Omental fat pad (tissue), 4 donors: ENCODE measurements around the gene LHFPL6. TPM values are rescaled to one million over a fixed set of nuclear protein-coding genes. Genes with fewer than 3 reads are reported as not detected.
A peak's percentile ranks its signal among the peaks of the same experiment; 100 is the strongest.

Experiments used
- ATAC-seq: fragments of 150-250 bp; one replicate; pipeline ENCODE4 v1.9.1; 2016; ENCODE audit warnings: mild to moderate bottlenecking, moderate library complexity; ENCODE audit not compliant: low FRiP score
- DNase-seq: peaks from one replicate; pipeline ENCODE4 v3.0.0-alpha.2; 2019; ENCODE audit warnings: low spot score
- total RNA-seq, 4 donors: library from RNA; depleted of rRNA; stranded (reverse); fragments of >200 nt; gene quantifications; one replicate each; pipeline ENCODE4 v1.1.0, GENCODE V29; 2016
- TF ChIP-seq, protein P1 (sequence below), 3 donors: fragments of 450-650 bp; IDR thresholded peaks; one replicate each; pipeline ENCODE4 v1.5.1; 2016 to 2017; ENCODE audit warnings: antibody characterized with exemption in 3 of 3, mild to moderate bottlenecking in 3 of 3, moderate library complexity in 2 of 3

The LHFPL6 gene
- total RNA-seq, 4 donors from 2014 or later: 66.1 to 208 (median 109) TPM

DNA sequence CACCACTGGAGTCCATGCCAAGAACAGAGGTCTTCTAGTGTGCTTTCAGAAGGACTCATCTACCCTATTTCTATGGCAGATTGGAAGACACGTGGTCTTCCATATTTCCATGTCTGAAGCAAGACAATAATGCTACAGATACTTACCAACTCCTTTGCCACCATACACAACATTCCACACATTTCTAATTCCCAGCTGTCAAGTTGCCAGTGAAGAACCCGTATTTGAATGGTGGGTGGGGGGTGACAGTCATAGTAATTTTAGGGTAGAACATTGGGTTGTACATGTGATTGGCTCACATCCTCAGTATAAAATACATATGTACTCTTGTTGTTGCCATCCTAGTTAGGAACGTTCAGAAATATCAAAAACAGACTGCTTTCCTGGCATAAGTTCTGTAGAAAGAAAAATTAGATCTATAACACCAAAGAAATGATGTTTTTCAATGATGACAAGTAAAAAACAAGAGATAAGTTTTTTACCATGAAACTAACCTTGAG lies 69.3 kb downstream of the LHFPL6 start:
- TF ChIP-seq, protein P1, sequence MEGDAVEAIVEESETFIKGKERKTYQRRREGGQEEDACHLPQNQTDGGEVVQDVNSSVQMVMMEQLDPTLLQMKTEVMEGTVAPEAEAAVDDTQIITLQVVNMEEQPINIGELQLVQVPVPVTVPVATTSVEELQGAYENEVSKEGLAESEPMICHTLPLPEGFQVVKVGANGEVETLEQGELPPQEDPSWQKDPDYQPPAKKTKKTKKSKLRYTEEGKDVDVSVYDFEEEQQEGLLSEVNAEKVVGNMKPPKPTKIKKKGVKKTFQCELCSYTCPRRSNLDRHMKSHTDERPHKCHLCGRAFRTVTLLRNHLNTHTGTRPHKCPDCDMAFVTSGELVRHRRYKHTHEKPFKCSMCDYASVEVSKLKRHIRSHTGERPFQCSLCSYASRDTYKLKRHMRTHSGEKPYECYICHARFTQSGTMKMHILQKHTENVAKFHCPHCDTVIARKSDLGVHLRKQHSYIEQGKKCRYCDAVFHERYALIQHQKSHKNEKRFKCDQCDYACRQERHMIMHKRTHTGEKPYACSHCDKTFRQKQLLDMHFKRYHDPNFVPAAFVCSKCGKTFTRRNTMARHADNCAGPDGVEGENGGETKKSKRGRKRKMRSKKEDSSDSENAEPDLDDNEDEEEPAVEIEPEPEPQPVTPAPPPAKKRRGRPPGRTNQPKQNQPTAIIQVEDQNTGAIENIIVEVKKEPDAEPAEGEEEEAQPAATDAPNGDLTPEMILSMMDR (IDR thresholded peaks at IDR 0.05): no peak
- DNase-seq (no peak), ATAC-seq (no peak)

- TF ChIP-seq, protein P1 (IDR thresholded peaks at IDR 0.05): no peak
- ATAC-seq: no peak
Observed at GRCh38 chr13:39531646-39532045, 71.3 kb downstream of the LHFPL6 start.

DNA sequence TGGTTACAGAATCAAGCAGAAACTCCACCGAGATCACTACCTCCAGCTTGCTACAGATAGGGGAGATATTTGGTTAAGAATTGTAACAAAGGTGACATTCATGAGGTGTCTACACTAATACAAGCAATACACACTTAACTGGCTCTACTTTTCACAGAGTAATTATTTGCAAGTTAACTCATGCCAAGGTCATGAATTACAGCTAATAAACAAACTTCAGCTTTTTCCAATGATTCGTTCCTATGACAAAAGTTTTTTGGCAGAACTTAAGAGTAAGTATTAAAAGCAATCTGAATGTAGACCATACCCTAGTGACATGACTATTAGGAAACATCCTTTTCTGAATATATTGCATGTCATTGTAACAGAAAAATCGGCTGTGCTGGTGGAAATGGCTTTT lies 72.1 kb downstream of the LHFPL6 start:
- ATAC-seq: no peak
- no peak for DNase-seq
- TF ChIP-seq, protein P1 (IDR thresholded peaks at IDR 0.05): no peak

More at GRCh38 chr13:39531646-39532045, 71.3 kb downstream of the LHFPL6 start:
- no peak for DNase-seq

- no peak for DNase-seq
- TF ChIP-seq, protein P1 (IDR thresholded peaks at IDR 0.05): no peak
- ATAC-seq: no peak
Observed at GRCh38 chr13:39528661-39528980, 74.4 kb downstream of the LHFPL6 start.

DNA sequence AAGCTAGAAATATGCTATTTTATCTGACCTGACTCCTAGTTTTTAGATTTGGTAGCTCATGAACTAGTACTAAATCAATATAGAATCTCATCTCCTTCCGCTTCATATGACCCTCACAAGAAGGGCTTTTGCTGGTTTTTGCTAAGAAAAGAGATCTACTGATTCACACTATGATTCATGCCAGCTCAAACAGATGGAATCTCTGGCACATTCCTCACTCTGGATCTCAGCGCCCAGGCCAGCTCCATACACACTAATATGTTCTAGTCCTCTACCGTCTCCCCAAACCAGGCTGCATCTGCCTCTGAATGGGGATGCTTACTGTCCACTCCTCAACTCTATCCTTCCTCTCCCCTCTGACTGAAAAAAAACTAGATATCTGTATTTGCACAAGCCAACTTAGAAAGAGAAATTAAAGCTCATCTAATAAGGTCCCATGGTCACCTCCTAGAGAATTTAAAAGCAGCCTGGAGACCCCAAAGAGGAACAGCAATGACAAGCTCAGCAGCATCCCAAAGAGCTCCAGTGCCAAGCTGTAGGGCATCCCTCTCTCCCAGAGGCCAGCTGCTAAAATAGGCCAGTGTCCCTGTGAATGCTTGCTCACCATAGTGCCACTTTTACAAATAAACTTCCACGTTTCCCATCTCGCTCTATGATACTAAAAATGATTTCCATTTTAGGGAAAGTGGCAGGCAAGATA lies 74.9 kb downstream of the LHFPL6 start:
- DNase-seq (no peak), ATAC-seq (peak; percentile 94)
- TF ChIP-seq, protein P1 (IDR thresholded peaks at IDR 0.05): no peak

DNA sequence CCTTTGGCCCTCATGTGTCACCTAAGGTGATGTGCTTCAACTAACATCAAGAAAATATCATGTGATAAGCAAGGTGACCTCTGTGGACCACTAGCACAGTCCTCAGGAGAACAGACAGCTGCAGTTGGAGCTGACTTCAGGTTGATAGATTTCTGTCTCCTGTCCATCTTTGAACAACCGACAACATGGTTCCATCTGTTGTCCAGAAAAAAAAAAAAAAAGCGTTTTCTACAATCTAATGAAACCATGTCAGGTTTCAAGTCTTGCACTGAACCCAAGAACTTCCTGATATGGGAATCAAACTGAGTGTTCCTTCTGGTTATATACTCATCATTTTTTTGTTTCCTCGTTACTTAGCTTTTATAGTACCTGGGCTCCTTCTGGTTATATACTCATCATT lies 75.7 kb downstream of the LHFPL6 start:
- TF ChIP-seq, protein P1 (IDR thresholded peaks at IDR 0.05): no peak

DNA sequence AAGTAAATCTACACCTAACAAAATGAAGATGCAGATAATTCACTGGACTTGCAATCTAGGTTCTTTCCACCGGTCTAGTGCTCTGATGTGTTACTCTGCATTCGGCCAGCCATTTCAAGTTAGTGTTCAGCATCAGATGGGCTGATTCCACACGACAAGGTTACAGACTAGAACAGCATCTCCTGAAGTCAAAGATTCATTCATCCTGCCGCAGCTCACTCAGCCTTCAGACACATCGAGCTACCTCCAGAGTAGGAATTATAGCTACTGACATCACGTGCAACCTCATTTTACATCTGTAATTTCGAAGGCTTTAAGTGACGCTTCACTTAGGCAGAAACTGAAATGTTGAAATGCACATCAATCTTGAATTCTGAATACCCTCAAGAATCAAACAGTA lies 76.5 kb downstream of the LHFPL6 start:
- DNase-seq: no peak

More for the DNA sequence above, 75.7 kb downstream of the LHFPL6 start:
- ATAC-seq (no peak), DNase-seq (no peak)

More for the DNA sequence above, 76.5 kb downstream of the LHFPL6 start:
- TF ChIP-seq, protein P1 (IDR thresholded peaks at IDR 0.05): no peak
- no peak for ATAC-seq
